MM.1S (cell line): Measurements from ENCODE around the gene URB1.

Experiments used
- CTCF ChIP-seq: fragments of 300-600 bp; sonication (generic); IDR thresholded peaks from 2 replicates; pipeline ENCODE4 v1.5.1; 2016; ENCODE audit warnings: antibody characterized with exemption, low read length, mixed read lengths
- EZH2 ChIP-seq: fragments of 300-600 bp; sonication (generic); optimal IDR thresholded peaks from 2 replicates; pipeline ENCODE3; 2017; ENCODE audit warnings: low read depth, mild to moderate bottlenecking, antibody characterized with exemption, low read length, mixed read lengths
- EZH2phosphoT487 ChIP-seq: fragments of 300-600 bp; sonication (generic); IDR thresholded peaks from 2 replicates; pipeline ENCODE4 v1.6.1; 2018; ENCODE audit warnings: antibody characterized with exemption, low read length

- TF ChIP-seq CTCF (no peak), EZH2phosphoT487 (no peak), EZH2 (no peak)
Observed at GRCh38 chr21:32320059-32320458, 72.8 kb downstream of the URB1 start.
